ENCODE measurements around the gene LRPAP1. TPM values are rescaled to one million over a fixed set of nuclear protein-coding genes. Genes with fewer than 3 reads are reported as not detected.

LRPAP1 gene
- total and polyA plus RNA-seq, 9 donors: 74.3 to 179 (median 135) TPM

DNA sequence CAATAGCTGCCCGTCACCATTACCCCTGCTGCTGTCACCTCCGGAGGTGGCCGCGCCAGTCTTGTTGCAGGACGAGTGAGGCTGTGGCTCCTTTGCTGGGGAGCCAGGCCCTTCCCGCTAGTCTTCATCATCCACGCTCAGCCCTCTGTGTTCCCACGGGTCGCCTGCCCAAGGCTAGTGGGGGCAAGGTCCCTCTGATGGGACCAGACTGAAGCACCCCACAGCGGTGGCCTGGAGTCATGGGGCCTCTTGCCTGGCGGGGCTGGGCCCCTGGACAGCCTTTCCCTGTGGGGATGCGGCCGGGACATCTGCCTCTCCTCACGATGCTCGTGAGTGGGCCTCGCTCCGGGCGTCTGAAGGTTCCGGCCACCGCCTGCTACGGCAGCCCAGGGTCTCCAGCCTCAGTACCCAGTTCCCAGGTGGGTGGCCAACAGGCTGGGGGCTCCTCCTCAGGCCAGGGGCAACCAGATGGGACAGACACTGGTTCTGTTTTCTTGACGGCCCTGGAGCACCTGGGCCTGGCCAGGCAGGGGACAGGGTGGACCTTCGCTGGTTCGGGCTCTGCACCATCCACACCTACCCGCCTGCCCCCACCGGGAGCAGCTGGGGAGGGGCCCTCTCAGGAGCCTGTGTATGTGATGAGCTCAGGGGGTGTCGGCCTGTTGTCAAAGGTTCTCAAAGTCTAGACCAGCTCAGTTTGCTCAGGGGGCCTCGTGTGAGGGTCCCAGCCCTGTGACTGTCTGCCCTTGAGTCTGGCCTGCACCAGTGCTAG lies 36.8 kb downstream of the LRPAP1 start:
- TF ChIP-seq POLR2A (IDR thresholded peaks at IDR 0.05): no peak
- no peaks in the 10 kb centered on the region for H3K4me1 ChIP-seq (ENCODE audit: insufficient read depth)
- H3K27me3 ChIP-seq: no peaks in the 10 kb centered on the region
- H3K36me3 ChIP-seq: no peaks in the 10 kb centered on the region
- no peaks in the 10 kb centered on the region for H3K9me3 ChIP-seq
- no peak overlapping the region for H3K27ac ChIP-seq
- WGBS, 3 donors: 71 to 75% (median 73%) methylated on average over 23 to 28 of the region's 28 CpGs
- intact Hi-C loops (cut with DNase I): no loop called here
- H3K4me3 ChIP-seq: no peak overlapping the region
- no peak for DNase-seq

DNA sequence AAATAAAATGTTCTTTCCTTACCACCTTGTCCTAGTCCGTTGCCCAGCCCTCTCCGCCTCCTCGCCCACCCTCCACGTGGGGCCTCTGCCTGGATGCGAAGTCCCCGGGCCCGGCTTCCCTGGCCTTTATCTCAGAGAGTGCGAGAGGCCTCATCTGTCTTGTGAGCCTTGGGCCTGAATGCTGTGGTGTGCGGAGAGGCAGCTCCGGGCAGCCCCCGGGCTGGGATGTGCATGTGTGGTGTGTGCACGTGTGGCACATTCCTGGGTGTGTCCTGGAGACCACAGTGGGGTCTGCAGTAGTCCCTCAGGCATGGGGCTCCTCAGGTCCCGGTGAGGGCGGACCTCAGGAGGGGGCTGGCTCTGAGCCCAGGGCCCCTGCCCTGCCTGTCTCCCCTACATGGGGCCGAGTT lies 37.8 kb downstream of the LRPAP1 start:
- TF ChIP-seq POLR2A (IDR thresholded peaks at IDR 0.05) (no peak), EP300 (IDR thresholded peaks at IDR 0.05) (no peak)
- TF ChIP-seq, protein P1, sequence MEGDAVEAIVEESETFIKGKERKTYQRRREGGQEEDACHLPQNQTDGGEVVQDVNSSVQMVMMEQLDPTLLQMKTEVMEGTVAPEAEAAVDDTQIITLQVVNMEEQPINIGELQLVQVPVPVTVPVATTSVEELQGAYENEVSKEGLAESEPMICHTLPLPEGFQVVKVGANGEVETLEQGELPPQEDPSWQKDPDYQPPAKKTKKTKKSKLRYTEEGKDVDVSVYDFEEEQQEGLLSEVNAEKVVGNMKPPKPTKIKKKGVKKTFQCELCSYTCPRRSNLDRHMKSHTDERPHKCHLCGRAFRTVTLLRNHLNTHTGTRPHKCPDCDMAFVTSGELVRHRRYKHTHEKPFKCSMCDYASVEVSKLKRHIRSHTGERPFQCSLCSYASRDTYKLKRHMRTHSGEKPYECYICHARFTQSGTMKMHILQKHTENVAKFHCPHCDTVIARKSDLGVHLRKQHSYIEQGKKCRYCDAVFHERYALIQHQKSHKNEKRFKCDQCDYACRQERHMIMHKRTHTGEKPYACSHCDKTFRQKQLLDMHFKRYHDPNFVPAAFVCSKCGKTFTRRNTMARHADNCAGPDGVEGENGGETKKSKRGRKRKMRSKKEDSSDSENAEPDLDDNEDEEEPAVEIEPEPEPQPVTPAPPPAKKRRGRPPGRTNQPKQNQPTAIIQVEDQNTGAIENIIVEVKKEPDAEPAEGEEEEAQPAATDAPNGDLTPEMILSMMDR (IDR thresholded peaks at IDR 0.05): no peak

DNA sequence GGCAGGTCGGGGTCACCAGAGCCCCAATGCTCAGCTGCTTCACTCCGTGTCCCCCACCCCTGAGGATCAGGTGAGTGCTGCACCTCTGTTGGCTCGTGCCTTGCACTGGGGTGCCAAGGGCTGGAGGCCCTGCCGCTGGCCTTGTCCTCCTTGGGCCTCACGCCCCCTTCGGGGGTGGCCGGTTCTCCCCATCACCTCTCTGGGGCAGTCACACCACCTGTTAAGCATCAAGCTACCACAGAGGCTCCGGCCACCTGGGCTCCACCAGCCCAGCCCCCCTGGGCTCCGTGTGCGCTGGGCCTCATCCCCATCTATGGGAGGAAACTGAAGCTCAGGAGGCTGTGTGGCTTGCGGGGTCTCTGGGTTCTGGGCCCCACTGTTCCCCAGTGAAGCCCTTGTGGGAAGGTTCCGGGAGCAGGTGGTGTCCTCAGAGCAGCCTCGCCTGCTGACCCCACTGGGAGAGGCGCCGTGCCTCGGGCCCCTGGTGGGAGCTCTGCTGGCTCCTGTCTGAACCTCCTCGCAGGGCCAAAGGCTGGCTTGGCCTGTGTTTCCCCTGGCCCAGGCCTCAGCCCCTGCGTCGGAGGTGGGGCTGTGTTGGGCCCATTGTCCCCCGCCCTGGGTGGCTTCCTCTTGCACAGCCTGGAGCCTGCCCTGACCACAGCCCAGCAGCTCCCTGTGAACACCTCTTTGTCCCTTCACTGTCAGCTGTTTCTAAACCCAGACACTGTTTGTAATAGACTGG lies 38.3 kb downstream of the LRPAP1 start:
- no peak for TF ChIP-seq EP300 (IDR thresholded peaks at IDR 0.05)
- TF ChIP-seq POLR2A (IDR thresholded peaks at IDR 0.05): no peak
- TF ChIP-seq, protein P1 (IDR thresholded peaks at IDR 0.05): no peak
- DNase-seq: no peak
- intact Hi-C loops (cut with DNase I): no loop called here
- Histone ChIP-seq H3K9me3 (no peaks in the 10 kb centered on the region), H3K27ac (no peak overlapping the region), H3K27me3 (no peaks in the 10 kb centered on the region), H3K4me1 (ENCODE audit: insufficient read depth) (no peaks in the 10 kb centered on the region), H3K4me3 (no peak overlapping the region), H3K36me3 (no peaks in the 10 kb centered on the region)
- WGBS, 3 donors: 28 to 41% (median 38%) methylated on average over 19 to 20 of the region's 20 CpGs

More for the DNA sequence above, 37.8 kb downstream of the LRPAP1 start:
- intact Hi-C loops (cut with DNase I): no loop called here
- no peak overlapping the region for H3K4me3 ChIP-seq
- no peaks in the 10 kb centered on the region for H3K4me1 ChIP-seq (ENCODE audit: insufficient read depth)
- no peaks in the 10 kb centered on the region for H3K36me3 ChIP-seq
- H3K27ac ChIP-seq: no peak overlapping the region
- 7 to 8% (median 7%) methylated on average over 13 to 15 of the region's 15 CpGs for whole genome bisulfite sequencing, 3 donors
- DNase-seq: no peak
- no peaks in the 10 kb centered on the region for H3K9me3 ChIP-seq
- H3K27me3 ChIP-seq: no peaks in the 10 kb centered on the region

DNA sequence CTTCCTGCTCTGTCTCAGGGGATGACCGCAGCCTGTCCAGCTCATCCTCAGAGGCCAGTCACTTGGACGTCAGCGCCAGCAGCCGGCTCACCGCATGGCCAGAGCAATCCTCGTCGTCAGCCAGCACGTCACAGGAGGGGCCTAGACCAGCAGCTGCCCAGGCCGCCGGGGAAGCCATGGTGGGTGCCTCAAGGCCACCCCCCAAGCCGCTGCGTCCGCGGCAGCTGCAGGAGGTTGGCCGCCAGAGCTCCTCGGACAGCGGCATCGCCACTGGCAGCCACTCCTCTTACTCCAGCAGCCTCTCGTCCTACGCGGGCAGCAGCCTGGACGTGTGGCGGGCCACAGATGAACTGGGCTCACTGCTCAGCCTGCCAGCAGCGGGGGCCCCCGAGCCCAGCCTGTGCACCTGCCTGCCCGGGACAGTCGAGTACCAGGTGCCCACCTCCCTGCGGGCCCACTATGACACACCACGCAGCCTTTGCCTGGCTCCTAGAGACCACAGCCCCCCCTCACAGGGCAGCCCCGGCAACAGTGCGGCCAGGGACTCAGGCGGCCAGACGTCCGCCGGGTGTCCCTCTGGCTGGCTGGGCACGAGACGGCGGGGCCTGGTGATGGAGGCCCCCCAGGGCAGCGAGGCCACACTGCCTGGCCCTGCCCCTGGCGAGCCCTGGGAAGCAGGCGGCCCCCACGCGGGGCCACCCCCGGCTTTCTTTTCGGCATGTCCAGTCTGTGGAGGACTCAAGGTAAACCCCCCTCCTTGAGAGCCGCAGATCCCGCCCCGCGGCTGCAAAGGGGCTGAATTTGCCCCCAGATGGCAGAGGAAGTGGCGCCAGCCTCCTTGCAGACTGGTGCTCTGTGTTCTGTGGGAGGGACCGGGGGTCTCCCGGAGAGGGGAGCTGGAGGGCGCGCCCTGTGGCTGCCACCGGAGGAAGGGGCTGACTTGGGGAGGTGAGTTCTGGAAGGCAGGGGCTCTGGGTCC lies 39.2 kb downstream of the LRPAP1 start:
- Histone ChIP-seq H3K9me3 (no peaks in the 10 kb centered on the region), H3K27me3 (no peaks in the 10 kb centered on the region), H3K4me1 (ENCODE audit: insufficient read depth) (no peaks in the 10 kb centered on the region), H3K36me3 (no peaks in the 10 kb centered on the region), H3K4me3 (no peak overlapping the region), H3K27ac (no peak overlapping the region)
- TF ChIP-seq POLR2A (IDR thresholded peaks at IDR 0.05) (no peak), EP300 (IDR thresholded peaks at IDR 0.05) (no peak)
- TF ChIP-seq, protein P1 (IDR thresholded peaks at IDR 0.05): no peak
- WGBS, 3 donors: 43 to 65% (median 56%) methylated on average over 41 to 55 of the region's 55 CpGs
- DNase-seq: no peak
- intact Hi-C loops (cut with DNase I): no loop called here

Measured in ovary (tissue), 9 donors.